RWPE2 (cell line): ENCODE measurements around the gene MACO1.
"Not testable (repeated sequence)": the region's sequence is repeated elsewhere in the genome, so short reads cannot be mapped to it uniquely, and the experiment has no call there.

Experiments
- ATAC-seq: fragments of 200-7000 bp; cut with Tn5 transposase; 3 replicates; pipeline ENCODE4 v1.9.1; 2021; ENCODE audit warnings: low read depth
- DNase-seq: peaks from one replicate; pipeline ENCODE4 v3.0.0-alpha.2; 2020; ENCODE audit warnings: low spot score
- H3K27ac ChIP-seq: fragments of 450-650 bp; 2 replicates; pipeline ENCODE4 v1.5.1; 2017; ENCODE audit warnings: mild to moderate bottlenecking; ENCODE audit not compliant: poor library complexity, severe bottlenecking
- H3K27me3 ChIP-seq: fragments of 250-450 bp; sonication (Bioruptor Pico); 2 replicates; pipeline ENCODE4 v1.5.1; 2021; ENCODE audit warnings: mild to moderate bottlenecking, moderate library complexity; ENCODE audit not compliant: insufficient read depth, poor library complexity, severe bottlenecking
- H3K36me3 ChIP-seq: fragments of 250-450 bp; sonication (Bioruptor Pico); 2 replicates; pipeline ENCODE4 v1.5.1; 2020; ENCODE audit warnings: low read depth, mild to moderate bottlenecking, moderate library complexity
- H3K4me1 ChIP-seq: fragments of 250-450 bp; sonication (Bioruptor Pico); 2 replicates; pipeline ENCODE4 v1.5.1; 2021; ENCODE audit warnings: mild to moderate bottlenecking, moderate library complexity; ENCODE audit not compliant: insufficient read depth, poor library complexity, severe bottlenecking
- H3K4me3 ChIP-seq: fragments of 250-450 bp; sonication (Bioruptor Pico); 2 replicates; pipeline ENCODE4 v1.5.1; 2021; ENCODE audit warnings: mild to moderate bottlenecking, moderate library complexity; ENCODE audit not compliant: severe bottlenecking
- H3K9me3 ChIP-seq: fragments of 250-450 bp; sonication (Bioruptor Pico); 2 replicates; pipeline ENCODE4 v1.5.1; 2021; ENCODE audit warnings: mild to moderate bottlenecking, moderate library complexity; ENCODE audit not compliant: severe bottlenecking
- CTCF ChIP-seq: fragments of 450-650 bp; IDR thresholded peaks from one replicate; pipeline ENCODE4 v1.5.1; 2017; ENCODE audit warnings: mild to moderate bottlenecking, moderate library complexity; ENCODE audit not compliant: poor library complexity, severe bottlenecking

MACO1 gene

GRCh38 chr1:25392841-25393240 lies 37.9 kb upstream of the MACO1 start:
- Histone ChIP-seq H3K4me1 (no peaks in the 10 kb centered on the region), H3K27me3 (no peaks in the 10 kb centered on the region), H3K9me3 (no peaks in the 10 kb centered on the region), H3K4me3 (no peak overlapping the region), H3K27ac (no peak overlapping the region), H3K36me3 (no peaks in the 10 kb centered on the region)
- no peak for TF ChIP-seq CTCF
- DNase-seq: no peak
- no peak for ATAC-seq

GRCh38 chr1:25397549-25397948 lies 33.1 kb upstream of the MACO1 start:
- H3K36me3 ChIP-seq, ATAC-seq, H3K27ac ChIP-seq, H3K9me3 ChIP-seq, DNase-seq, H3K4me3 ChIP-seq, H3K4me1 ChIP-seq, H3K27me3 ChIP-seq: not testable (repeated sequence)

GRCh38 chr1:25398079-25398478 lies 32.6 kb upstream of the MACO1 start:
- not testable (repeated sequence) for H3K27me3 ChIP-seq, ATAC-seq, H3K27ac ChIP-seq, H3K36me3 ChIP-seq, DNase-seq, H3K9me3 ChIP-seq, H3K4me1 ChIP-seq, H3K4me3 ChIP-seq

GRCh38 chr1:25402947-25403803 lies 27.5 kb upstream of the MACO1 start:
- not testable (repeated sequence) for H3K4me1 ChIP-seq, H3K27ac ChIP-seq, H3K9me3 ChIP-seq, H3K4me3 ChIP-seq, H3K36me3 ChIP-seq, H3K27me3 ChIP-seq, DNase-seq
- TF ChIP-seq CTCF: peak; percentile 48
- ATAC-seq: peak; percentile 69

- DNase-seq, H3K27me3 ChIP-seq, H3K27ac ChIP-seq, H3K36me3 ChIP-seq, H3K9me3 ChIP-seq, H3K4me1 ChIP-seq, H3K4me3 ChIP-seq, ATAC-seq: not testable (repeated sequence)
These were observed 24.9 kb upstream of the MACO1 start for GRCh38 chr1:25405731-25406305.

DNA sequence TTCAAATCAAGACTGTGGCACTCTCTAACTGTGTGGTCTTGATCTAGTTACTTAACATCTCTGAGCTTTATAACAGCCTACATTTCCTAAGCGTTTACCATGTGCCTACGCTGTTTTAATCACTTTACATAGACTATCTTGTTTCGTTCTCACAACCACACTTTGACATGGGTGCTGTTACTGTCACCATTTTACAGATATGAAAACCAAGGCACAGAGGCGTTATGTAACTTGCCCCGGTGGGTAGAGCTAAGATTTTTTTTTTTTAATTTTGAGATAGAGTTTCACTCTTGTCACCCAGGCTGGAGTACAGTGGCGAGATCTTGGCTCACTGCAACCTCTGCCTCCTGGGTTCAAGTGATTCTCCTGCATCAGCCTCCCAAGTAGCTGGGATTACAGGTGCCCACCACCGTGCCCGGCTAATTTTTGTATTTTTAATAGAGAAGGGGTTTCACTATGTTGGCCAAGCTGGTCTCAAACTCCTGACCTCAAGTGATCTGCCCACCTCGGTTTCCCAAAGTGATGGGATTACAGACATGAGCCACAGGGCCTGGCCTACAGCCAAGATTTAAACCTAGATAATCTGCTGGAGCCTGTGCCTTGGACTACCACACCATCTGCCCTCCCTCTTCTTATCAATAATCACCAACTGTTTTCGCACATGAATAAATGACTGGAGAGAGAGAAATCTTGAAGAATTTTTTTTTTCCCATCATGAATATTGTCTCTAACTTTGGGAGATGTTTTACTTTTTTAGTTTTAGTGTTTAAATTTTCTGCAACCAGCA lies 20.9 kb upstream of the MACO1 start:
- not testable (repeated sequence) for DNase-seq, H3K36me3 ChIP-seq

DNA sequence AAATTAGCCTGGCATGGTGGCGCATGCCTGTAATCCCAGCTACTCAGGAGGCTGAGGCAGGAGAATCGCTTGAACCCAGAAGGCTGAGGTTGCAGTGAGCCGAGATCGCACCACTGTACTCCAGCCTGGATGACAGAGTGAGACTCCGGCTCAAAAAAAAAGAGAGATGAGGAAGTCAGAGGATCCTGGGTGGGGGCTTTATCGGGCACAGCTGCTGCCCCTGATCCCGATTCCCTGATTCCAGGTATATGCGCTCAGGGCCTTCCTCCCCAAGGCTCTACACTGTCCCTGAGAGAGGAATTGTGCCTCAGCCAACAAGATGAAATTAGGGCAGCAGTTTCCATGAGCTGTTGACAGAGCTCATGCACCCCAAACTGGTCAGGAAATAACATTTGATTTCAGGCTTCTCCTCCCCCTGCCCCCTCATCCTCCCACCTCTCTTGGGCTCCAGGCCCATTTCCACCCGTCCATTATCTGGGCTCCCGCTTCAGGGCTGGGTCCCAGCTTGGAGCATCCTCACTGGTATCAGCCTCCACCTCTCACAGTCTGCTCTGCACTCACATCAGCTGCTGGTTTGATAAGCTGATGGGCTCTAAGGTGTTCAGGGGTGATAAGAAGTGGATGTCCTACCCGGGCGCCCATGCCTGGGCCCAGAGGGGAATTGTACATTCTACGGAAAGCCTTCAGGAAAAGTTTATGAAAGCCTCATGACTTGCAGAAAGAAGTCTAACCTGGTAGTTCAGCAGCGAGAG lies 17.6 kb upstream of the MACO1 start:
- DNase-seq, H3K27ac ChIP-seq, H3K36me3 ChIP-seq, H3K4me3 ChIP-seq, H3K4me1 ChIP-seq, H3K27me3 ChIP-seq, ATAC-seq, H3K9me3 ChIP-seq: not testable (repeated sequence)

More for the DNA sequence above, 20.9 kb upstream of the MACO1 start:
- H3K27ac ChIP-seq, H3K9me3 ChIP-seq, H3K4me1 ChIP-seq, H3K4me3 ChIP-seq, H3K27me3 ChIP-seq, ATAC-seq: not testable (repeated sequence)

GRCh38 chr1:25414157-25414556 lies 16.5 kb upstream of the MACO1 start:
- H3K27ac ChIP-seq, H3K4me3 ChIP-seq, ATAC-seq, H3K36me3 ChIP-seq, H3K9me3 ChIP-seq, H3K27me3 ChIP-seq, H3K4me1 ChIP-seq, DNase-seq: not testable (repeated sequence)

DNA sequence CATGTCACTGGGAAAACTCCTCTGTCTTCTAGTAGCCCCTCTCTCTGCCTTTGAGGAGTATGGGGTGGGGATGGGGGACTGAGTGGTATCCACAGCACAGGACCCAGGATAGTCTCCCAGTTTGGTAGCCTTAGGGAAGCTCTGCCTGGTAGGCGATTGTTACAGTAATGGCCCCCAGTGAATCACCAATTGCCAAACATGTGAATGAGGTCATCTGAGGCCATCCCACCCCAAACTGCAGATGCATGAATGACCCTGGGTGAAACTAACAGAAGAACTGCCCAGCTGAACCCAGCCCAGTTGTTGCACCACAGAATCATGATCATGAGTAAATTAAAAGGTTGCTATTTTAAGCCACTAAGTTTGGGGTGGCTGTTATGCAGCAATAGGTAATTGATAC lies 16.1 kb upstream of the MACO1 start:
- H3K9me3 ChIP-seq, ATAC-seq, H3K4me1 ChIP-seq, H3K27ac ChIP-seq, H3K36me3 ChIP-seq, DNase-seq, H3K4me3 ChIP-seq, H3K27me3 ChIP-seq: not testable (repeated sequence)
